Activated effector memory CD4-positive, alpha-beta T cell treated with anti-CD3 and anti-CD28 coated beads, Interleukin-2, amount 50 U/mL, for 16 hours (primary cell): ENCODE measurements around the gene VENTX.

Source experiments
- DNase-seq: peaks from one replicate; pipeline ENCODE4 v3.0.0-alpha.2; 2020

The VENTX gene

GRCh38 chr10:133237588-133238465, at the start of gene VENTX:
Gene VENTX (plus strand): TSS chr10:133237855. CDS start chr10:133237915, 60 bp downstream.
- no peak for DNase-seq

DNA sequence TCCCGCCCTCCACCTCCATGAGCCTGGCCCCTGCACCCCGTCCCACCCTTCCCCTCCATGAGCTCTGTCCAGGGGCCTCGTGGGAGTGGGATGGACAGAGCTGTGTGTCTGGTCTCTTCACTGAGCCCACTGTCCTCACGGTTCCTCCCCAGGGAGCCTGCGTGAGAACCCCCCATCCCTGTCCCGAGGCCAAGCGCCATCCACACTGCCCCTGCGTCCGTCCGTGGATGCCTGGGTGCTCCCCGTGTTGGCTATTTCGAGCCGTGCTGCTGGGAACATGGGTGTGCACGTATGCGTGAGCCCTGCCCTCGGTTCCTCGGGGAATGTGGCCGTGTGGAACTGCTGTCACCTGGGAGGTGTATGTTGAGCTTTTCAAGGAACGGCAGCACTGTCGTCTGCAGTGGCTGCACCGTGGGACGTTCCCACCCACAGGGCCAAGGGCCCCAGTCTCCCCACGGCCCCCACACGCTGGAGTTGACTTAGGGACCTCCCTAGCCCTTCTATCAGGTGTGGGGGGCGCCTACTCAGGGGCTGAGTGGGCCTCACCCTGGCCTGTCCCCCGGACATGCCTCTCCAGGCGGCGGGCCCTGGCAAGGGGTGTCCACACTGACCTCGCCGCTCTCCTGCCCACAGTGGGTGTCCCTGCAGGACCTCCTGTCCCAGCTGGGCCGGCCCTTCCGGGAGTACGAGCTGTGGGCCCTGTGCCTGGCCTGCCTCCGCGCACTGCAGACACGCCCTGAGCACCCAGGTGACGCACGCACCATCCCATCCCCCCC, 49.6 kb upstream of the VENTX start:
- DNase-seq, result no peak

DNA sequence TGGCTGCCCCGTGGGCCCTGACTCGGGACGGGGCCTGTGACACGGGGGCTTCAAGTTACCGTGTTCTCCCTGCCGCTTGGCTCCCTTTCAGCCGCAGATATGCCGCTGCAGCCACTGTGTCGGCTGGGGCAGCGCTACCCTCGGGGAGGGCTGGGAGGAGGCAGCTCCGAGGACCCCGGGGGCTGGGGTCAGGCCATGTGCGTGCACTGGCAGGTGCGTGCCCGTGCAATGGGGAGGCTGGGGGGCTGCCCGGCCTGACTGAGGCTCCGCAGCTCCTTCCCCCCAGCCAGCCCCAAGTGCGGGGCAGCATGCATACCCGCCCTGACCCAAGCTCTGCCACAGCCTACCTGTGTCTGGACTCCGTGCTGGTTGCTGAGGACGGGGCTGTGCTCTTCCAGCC, 48.4 kb upstream of the VENTX start:
- DNase-seq, result no peak

DNA sequence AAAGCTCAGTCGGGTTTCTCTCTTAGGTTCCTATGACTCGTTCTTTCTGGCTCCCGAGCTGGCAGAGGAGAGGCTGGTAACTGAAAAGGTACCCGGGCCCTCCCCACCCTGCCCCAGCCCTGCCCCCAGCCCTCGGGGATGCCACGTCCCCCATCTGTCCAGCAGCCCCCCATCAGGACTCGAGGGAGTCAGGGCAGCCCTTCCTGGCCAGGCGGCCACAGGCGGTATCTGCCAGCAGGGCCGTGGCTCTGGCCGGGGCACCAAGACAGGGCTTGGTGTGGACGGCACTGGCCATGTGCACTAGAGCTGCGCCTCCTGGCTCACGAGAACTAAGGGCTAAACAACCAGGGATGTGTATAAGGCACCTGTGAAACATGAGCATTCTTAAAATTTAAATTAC, 47.9 kb upstream of the VENTX start:
- no peak for DNase-seq

DNA sequence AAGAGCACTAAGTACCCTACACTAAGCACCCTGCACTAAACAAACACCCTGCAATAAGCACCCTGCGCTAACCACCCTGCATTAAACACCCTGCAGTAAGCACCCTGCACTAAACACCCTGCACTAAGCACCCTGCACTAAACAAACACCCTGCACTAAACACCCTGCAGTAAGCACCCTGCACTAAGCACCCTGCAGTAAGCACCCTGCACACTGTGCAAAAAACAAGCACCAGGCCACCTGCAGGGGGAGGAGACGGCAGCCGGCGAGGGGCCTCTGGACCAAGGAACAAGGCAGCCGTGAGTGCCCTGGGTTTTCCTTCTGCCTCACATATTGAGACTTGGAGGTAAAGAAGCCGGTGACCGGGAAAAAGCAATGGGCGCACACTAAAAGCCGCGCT, 47.4 kb upstream of the VENTX start:
- no peak for DNase-seq

GRCh38 chr10:133191651-133192050, 46.0 kb upstream of the VENTX start:
- DNase-seq, result no peak

DNA sequence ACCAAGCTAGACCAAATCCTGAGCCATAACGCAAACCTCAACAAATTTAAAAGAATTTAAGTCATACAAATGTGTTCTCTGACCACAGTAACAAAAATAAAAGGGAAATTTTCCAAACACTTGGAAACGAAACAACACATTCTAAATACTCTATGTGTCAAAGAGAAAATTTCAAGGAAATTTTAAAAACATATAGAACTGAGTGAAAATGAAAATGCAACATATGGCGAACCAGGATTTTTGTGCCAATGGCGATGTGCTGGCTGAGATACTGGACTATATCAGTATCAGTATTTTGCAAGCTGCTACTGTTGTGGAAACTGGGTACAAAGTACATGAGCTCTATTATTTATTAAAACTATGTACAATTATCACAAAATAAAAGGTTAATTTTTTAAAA, 43.5 kb upstream of the VENTX start:
- no peak for DNase-seq

DNA sequence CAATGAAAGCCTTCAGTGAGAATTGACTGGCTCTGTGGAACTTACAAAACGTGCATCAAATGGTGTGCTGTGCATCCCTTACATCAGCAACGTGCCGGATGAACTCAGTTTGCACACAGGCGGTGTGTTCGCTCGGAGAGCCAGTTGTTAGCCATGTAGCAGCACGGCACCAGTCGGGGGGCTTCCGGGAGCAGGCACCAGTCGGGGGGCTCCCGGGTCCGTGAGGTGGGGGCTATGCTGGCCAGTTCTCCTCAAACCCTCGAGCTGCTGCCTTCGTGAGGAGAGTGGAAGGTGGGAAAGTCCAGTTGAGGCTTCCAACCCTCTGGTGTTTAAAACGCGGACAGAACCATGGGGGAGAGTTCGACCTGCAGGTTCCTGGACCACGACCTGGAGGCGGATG, 42.6 kb upstream of the VENTX start:
- no peak for DNase-seq

DNA sequence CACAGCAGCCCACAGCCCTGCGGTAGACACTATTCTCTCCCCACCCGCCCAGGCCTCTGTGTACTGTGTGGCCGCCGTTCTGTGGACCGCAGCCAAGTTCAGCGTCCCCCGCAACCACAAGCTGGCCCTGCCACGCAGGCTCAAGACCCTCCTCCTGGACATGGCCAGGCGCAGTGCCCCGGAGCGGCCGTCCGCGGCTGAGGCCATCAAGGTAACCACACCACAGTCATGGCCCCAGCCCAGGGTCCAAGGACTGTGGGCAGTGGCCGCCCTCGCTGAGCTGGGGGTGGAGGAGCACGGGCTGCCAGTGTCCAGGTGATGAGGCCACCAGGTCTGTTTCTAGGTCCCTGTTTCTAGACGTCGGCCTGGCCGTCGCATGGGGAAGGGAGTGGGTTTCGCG, 42.0 kb upstream of the VENTX start:
- DNase-seq, result no peak

DNA sequence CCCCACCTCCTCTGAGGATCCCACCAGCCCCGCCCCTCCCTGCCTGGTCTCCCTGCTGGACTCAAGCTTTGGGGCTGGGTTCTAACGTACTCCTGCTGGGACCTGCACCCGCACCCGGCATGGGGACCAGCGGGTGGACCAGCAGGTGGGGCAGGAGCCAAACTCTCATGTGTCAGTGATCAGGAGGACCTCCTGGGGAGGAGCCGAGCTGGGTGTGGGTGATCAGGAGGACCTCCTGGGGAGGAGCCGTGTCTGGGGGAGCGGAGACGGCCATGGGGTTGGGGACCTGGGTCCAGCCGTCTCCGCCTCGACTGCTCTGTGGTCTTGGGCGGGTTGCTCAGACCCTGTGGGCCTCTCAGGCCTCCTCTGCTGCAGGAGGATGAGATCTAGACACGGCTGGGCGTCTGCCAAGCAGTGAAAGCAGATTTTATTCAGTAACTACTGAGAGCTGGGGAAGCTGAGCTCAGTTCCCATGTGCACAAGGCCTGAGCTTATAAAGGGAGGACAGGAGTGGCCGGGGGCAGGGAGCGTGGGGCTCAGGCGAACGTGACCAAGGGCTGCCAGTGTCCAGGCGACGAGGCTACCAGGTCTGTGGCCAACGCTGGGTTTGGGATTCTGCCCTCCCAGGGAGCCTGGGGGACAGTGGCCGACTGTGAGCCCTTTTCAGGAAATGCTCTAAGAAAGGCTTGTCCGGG, 41.3 kb upstream of the VENTX start:
- DNase-seq, result no peak

DNA sequence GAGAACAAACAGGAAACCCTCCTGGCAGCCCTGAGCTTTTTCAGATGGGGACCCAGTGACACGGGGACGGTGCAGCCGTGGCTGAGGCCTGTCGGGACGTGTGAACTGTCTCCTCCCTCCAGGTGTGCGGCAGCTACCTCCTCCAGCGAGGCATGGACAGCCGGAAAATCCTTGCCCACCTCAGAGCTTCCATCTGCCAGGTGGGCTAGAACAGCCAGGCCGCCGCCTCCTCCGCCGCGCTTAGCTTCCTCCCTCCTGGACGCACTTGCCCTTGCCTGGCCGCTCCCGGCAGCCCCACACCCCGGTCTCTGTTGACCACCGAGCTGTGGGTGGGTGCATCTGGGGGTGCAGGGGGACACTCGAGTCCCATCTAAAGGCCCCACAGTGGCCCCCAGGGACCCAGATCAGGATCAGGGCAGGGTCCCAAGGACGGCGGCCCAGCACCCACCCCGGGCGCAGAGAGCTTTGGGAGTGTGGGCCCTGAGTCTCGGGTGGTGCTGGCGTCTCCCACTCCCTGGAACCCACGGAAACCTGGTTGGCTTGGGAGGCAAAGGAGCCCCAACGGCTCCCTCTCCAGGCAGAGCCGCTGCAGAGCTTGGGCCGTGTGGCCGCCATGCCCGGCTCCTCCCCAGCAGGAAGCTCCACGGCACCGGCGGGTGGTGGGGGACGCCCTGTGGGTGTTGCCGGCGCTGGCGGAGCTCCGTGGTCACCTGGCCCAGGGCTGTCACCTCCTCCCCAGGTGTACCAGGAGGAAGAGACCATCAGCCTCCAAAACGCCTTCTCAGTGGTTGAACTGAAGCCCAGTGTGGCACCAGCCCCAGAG, 40.5 kb upstream of the VENTX start:
- no peak for DNase-seq

- DNase-seq, result no peak
Measured at GRCh38 chr10:133197786-133198185, 39.9 kb upstream of the VENTX start.

DNA sequence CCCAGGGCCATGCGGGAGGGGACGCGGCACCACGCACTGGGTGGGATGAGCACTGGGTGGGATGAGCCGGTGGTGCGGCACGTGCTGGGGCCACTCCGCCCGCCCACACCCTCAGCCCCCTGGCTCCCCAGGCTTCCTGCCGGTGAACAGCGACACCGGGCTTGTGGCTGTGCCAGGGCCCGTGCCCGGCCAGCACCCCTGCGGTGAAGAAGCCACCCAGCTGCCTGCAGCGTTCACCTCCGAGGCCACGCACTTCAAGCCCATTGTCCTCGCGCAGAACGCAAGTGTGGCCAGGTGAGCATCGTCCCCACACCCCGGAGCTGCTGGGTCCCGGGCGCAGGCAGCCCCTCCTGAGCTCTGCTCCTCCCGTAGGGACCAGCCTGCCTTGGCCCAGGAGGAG, 39.4 kb upstream of the VENTX start:
- no peak for DNase-seq

DNA sequence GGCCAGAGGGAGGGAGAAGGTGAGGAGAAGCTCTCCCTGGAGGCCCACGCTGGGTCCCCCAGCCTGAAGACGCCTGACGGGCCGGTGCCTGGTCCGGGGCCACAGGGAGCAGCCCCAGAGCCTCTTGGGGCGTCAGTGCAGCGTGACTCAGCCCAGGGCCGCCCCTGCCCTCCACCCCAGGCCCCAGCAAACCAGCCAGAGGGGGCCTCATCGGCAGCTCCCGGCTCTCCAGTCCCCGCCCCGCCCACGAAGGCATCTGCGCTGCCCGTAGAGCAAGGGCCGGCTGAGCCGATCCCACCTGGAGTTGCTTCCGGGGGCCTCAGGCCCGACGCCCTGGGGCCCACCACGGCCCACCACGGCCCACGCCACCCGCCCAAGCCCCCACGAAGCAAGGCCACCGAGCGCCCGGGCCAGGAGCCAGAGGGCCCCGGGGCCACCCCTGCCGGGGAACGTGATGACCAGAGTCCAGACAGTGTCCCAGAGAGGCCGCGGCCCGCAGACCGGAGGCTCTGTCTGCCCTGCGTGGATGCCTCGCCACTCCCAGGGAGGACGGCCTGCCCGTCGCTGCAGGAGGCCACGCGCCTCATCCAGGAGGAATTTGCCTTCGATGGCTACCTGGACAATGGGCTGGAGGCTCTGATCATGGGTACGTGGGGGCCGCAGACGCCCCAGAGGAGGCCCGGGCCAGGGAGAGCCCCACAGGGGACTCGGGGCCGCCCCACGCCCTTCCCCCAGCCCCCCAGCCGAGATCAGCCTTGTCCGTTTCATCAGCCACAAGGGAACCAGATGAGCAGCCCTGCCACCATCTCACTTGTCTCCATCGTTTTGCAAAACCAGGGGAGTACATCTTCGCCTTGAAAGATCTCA, 38.8 kb upstream of the VENTX start:
- no peak for DNase-seq

- DNase-seq, result no peak
Measured at GRCh38 chr10:133199488-133199885, 38.2 kb upstream of the VENTX start.

DNA sequence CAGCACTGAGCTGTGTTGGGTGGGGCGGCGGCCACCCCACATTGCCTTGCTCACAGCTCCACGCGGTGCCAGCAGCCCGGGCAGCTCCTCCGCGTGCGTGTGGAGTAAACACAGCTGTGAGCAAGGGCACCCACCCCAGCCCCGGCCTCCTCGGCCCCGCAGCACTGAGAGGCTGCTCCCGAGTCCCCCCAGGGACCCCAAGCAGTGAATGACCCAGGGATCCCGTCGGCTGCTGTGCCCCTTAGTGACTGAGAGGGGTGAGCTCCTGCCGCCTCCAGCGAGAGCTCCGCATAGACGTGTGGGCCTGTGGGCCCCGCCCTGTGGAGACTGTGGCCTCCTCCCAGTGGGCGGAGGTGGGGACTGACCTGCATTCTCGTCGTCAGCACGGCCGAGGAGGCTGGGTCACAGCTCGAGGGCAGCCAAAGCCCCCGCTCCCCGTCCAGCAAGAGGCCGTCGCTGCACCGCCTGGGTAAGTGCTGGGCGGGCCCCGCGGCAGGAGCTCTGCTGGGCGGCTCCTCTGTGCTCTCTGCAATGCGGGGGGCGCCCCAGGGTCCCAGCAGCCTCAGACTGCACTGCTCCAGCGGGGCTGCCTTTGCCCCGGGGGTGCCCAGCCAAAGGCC, 37.6 kb upstream of the VENTX start:
- no peak for DNase-seq

GRCh38 chr10:133200621-133201031, 37.0 kb upstream of the VENTX start:
- no peak for DNase-seq

GRCh38 chr10:133201151-133201947, 36.3 kb upstream of the VENTX start:
- no peak for DNase-seq

- no peak for DNase-seq
Measured at GRCh38 chr10:133201948-133202725, 35.5 kb upstream of the VENTX start.
